ENCODE measurements around the gene SOX21.

The SOX21 gene

DNA sequence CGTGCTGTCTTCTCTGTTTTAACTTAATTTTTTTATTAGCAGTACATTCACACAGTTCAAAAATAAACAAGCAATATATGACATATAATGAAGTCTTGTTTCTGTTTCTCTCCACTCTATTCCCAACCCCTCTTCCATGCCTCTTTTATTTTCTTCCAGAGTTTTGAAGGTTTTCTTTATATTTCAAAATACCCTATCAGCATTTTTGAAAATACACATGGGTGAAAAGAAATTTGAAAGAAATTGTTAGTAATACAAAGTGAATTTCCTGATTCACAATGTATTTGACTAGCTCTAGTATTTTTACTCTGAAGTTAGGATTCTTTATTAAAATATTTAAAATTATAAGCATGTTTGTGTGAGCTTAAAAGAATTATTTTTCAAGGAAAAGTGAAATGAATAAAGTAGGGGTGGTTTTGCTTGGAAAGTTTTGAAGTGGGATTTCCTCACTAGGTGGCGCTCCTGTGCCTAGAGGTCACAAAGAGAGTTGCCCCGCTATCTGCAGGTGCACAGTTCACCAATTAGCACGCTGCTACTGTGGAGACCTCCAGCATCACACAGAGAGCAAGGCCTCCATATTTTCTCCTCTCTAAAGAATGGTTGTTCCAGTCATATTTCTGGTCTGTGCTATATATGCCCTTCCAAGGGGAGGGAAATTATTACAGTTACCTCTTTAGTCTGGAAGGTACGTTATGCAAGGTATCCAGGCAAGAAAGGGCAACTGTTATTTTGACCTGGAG is 37.6 kb downstream of the SOX21 start:
- FAIRE-seq, result no peak

DNA sequence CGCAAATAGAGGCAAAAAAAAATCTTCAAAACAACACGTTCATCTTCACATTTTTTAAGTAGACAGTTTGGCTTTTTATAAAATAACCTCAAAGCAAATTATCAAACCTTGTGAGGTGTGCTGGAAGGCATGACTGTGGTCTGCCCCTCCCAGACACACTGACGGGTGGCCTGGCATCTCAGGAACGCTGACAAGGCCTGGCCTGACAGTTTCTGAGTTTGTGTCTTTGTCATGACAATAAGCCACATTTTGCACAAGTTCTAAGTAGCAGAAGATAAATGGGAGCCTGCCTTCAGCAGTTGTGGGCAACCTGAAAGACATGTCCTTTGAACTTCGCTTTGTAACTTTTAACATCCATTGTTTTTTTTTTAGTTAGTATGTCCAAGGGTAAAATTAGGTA is 38.5 kb downstream of the SOX21 start:
- FAIRE-seq, result no peak

DNA sequence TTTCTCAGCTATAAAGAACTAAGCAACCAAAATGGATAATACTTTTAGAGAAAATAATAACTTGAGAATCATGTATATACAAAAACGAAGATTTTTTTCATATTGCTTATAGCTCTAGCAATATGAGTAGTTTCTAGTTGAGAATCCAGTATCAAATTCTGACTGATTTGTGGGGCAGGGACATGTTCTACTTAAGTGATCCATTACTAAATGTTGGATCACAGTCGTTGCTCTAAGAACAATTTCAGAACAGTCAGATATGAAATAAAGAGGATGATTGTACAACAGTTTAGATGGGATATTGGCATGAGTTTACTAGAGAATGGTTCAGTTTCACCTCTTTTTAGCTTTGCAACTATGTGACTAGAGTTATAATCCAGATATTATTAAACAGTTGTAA is 39.9 kb downstream of the SOX21 start:
- FAIRE-seq, result no peak

DNA sequence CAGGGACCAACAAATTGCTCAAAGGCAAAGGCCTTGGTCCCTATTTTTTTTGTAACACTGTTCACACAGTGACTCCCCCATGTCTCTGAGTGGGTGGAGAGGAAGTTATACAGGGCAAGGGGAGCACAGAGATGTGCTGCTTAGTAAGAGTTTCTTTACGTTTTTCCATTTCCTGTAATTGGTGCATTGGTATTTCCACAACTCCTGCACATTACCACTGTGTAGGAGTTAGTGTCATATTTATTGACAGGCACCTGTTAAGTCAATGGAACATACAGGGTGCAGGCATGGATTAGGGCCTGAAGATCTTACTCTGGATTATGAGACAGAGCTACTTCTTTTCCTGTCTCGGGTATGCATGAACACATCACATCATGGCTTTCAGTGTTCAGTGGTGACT is 45.2 kb downstream of the SOX21 start:
- no peak for FAIRE-seq

DNA sequence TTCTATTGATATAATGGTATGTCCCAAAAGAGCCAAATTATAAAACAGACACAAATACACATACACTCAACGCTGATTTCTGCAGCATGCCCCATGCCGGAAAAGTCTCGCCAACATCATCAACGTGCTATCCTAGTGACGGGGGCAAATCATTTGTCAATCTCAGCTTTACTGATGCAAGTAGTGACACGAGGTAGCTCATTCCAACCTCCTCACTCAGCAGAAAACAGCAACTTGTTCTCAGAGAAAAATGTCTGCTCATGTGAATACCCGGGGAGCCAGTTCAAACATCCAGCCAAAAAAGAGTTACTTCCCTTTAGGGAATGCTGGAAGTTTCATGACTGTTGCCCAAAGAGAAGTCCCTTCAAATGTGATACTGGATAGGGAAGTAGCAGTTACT is 46.3 kb downstream of the SOX21 start:
- FAIRE-seq, result no peak

DNA sequence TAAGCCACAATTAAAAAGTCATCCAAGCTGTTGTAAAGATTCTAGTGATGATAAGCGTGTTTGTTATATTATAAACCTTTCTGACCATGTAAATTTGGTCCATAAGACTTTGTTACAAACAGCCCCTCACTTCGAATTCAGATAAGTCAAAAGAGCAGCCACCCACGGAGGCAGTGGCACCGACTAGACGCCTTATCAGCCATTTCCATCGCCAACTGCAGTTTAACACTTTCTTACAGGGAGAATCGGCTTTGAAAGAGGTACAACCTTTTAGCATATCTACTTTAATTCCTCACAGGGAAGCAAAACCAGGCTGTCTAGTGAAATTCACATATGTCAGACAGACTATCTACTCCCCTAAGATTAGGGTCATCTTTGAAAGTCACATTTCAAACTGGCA is 47.5 kb downstream of the SOX21 start:
- no peak for FAIRE-seq

DNA sequence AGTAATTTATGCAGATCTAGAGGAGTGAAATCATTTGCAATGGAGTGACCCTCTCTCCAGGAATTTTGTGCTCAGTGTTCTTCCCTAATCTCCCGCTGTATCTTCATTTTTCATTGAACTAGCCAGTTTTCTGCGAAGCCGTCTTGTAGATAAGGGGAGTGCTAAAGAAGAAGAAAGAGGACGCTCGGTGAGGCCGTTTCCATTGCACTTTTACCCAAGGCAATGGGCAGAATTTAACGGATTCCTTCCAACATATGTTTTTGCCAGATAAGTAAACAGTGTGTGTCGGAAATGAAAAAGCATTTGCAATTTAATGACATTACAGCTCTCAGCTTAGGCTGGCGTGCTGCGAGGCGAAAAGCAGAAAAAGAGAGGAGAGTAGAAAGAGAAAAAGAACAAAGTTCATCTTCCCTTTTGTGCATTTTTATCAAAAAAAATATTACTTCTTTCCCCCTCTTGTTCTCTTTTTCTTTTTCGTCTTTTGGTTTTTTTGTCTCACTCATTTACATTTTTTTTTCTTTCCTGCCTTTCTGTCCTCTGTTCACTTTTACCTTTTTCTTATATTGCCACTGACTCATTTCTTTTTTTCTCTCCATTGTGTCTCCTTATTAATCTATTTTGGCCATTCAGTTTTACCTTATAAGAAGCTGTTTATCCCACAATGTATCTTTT is 49.9 kb downstream of the SOX21 start:
- no peak for FAIRE-seq

DNA sequence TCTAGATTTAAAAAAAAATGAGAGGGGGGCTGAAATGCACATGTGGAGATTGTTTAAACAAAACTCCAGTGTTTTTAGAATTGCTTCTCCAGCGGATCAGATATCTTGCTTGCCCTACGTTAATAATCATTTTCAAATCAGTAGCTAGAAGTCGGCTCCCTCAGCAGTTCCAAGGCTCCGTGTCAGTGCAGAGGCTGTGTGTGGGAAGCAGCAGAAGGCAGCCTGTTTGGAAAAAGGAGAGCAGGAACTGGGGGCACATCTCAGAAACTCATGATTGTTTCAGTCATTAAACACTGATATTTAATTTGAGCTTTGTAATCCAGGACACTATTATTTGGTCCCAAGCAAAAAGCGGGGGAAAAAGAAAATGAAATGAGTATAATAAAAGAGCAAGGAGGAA is 50.9 kb downstream of the SOX21 start:
- no peak for FAIRE-seq

DNA sequence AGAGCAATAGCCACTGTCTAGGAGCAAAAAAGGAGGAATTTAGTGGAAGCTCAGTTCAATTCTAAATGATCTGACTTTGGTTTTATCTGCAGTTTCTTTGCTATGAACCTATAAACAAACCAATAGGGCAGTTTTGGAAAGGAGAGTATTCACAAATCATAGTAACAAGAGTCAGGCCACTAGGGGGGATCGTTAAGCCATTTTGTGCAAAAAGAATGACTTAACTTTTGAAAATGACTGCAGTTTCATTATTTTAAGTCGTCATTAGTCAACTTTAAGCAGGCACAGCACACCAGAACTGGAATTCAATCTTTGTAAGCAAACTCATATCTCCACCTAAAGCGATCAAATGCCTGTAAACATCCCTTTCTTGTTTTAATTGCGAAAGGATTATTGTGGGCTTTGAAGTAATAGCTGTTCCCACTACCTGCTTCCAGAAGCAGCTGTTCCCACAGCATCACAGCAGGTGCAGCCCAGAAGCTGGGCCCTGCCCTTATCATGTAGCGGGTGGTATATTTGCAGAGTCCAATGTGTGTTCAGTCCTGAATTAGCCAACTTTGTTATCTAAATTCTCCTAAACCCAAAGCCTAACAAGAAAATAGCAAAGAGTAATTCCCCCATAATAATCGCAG is 51.5 kb downstream of the SOX21 start:
- no peak for FAIRE-seq
